Activated CD4-positive, alpha-beta T cell treated with anti-CD3 and anti-CD28 coated beads for 36 hours (primary cell): ENCODE measurements around the gene GPR158. TPM values are rescaled to one million over a fixed set of nuclear protein-coding genes. Genes with fewer than 3 reads are reported as not detected.

Experiments used
- ATAC-seq: fragments of 200-7000 bp; cut with Tn5 transposase; one replicate; pipeline ENCODE4 v1.10.0; 2021; ENCODE audit warnings: mild to moderate bottlenecking, moderate library complexity
- CTCF ChIA-PET: fragments of 350-600 bp; sonication (Branson Sonifier 250); formaldehyde crosslinking; loops from one replicate; lab custom pipeline; 2021; ENCODE audit warnings: antibody characterized with exemption; lab: Charles Lee
- POLR2A ChIA-PET: fragments of 350-600 bp; sonication (Branson Sonifier 250); formaldehyde crosslinking; loops from one replicate; lab custom pipeline; 2021; ENCODE audit warnings: antibody characterized with exemption, inconsistent platforms; lab: Charles Lee
- DNase-seq: peaks from one replicate; pipeline ENCODE4 v3.0.0-alpha.2; 2020
- H3K27ac Mint-ChIP-seq: one replicate; pipeline ENCODE4 v1.8.0; 2021; ENCODE audit warnings: mixed read lengths
- H3K27me3 Mint-ChIP-seq: one replicate; pipeline ENCODE4 v1.8.0; 2021; ENCODE audit warnings: mixed read lengths
- H3K36me3 Mint-ChIP-seq: one replicate; pipeline ENCODE4 v1.8.0; 2021; ENCODE audit warnings: low read depth, mixed read lengths
- H3K4me1 Mint-ChIP-seq: one replicate; pipeline ENCODE4 v1.8.0; 2021; ENCODE audit warnings: mixed read lengths
- H3K4me3 Mint-ChIP-seq: one replicate; pipeline ENCODE4 v1.8.0; 2021; ENCODE audit warnings: mild to moderate bottlenecking, moderate library complexity, mixed read lengths
- H3K9me3 Mint-ChIP-seq: one replicate; pipeline ENCODE4 v1.8.0; 2021; ENCODE audit warnings: low read depth, mixed read lengths
- intact Hi-C, 2 experiments: fragments of 100-400 bp; cut with DNase I in 1 of 2; cut with micrococcal nuclease in 1 of 2; formaldehyde crosslinking; loops; one replicate each; pipeline versions ENCODE4 v1.14.2 to v1.15.1; 2022 to 2024; cut with DNase I, micrococcal nuclease
- total RNA-seq, 2 experiments: library from RNA; stranded (reverse); gene quantifications; one replicate each; pipeline ENCODE4 v1.2.3, GENCODE V29; 2021

GPR158 gene
- total RNA-seq, 2 experiments from 2014 or later, result not detected

GRCh38 chr10:25604591-25604990 lies 429.8 kb downstream of the GPR158 start:
- H3K27ac Mint-ChIP-seq, result no peak overlapping the region
- ATAC-seq, result no peak

GRCh38 chr10:25614652-25615051 lies 439.9 kb downstream of the GPR158 start:
- CTCF ChIA-PET, result no interaction called here
- Mint-ChIP-seq H3K9me3 (peaks cover 5% of the 10 kb centered on the region), H3K4me3 (no peak overlapping the region), H3K27ac (no peak overlapping the region), H3K27me3 (peaks cover 2% of the 10 kb centered on the region), H3K4me1 (no peaks in the 10 kb centered on the region), H3K36me3 (no peaks in the 10 kb centered on the region)
- DNase-seq (no peak), ATAC-seq (no peak)
- POLR2A ChIA-PET, result no interaction called here
- intact Hi-C loops, result no loop called here

More at GRCh38 chr10:25604591-25604990, 429.8 kb downstream of the GPR158 start:
- no peaks in the 10 kb centered on the region for H3K36me3 Mint-ChIP-seq
- POLR2A ChIA-PET, result no interaction called here
- intact Hi-C loops, result no loop called here
- CTCF ChIA-PET, result no interaction called here
- H3K27me3 Mint-ChIP-seq, result no peaks in the 10 kb centered on the region
- no peak overlapping the region for H3K4me3 Mint-ChIP-seq
- no peaks in the 10 kb centered on the region for H3K4me1 Mint-ChIP-seq
- DNase-seq, result no peak
- no peaks in the 10 kb centered on the region for H3K9me3 Mint-ChIP-seq

DNA sequence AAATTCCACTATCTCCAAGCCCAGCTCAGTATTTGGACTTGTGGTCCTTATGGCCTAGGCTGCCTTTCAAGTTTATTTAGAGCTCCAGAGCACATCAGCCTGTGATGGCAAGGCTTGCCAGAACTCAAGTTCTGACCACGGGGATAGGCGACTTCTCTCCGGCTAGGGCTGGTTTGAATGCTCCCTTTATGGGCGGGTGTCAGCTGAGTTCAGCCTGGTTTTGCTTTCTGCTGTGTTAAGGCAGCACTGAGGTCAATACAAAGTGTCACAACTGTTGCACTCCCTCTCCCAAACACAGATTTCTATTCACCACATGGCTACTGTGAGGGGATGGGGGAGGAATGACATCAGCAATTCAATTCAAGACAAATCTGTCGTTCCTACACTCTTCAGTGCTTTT lies 441.1 kb downstream of the GPR158 start:
- intact Hi-C loops, result no loop called here
- no peak for DNase-seq
- H3K4me3 Mint-ChIP-seq, result no peak overlapping the region
- no peaks in the 10 kb centered on the region for H3K36me3 Mint-ChIP-seq
- POLR2A ChIA-PET, result no interaction called here
- H3K27ac Mint-ChIP-seq, result no peak overlapping the region
- CTCF ChIA-PET, result no interaction called here
- no peaks in the 10 kb centered on the region for H3K4me1 Mint-ChIP-seq
- no peak for ATAC-seq
- H3K27me3 Mint-ChIP-seq, result peaks cover 2% of the 10 kb centered on the region
- peaks cover 5% of the 10 kb centered on the region for H3K9me3 Mint-ChIP-seq

DNA sequence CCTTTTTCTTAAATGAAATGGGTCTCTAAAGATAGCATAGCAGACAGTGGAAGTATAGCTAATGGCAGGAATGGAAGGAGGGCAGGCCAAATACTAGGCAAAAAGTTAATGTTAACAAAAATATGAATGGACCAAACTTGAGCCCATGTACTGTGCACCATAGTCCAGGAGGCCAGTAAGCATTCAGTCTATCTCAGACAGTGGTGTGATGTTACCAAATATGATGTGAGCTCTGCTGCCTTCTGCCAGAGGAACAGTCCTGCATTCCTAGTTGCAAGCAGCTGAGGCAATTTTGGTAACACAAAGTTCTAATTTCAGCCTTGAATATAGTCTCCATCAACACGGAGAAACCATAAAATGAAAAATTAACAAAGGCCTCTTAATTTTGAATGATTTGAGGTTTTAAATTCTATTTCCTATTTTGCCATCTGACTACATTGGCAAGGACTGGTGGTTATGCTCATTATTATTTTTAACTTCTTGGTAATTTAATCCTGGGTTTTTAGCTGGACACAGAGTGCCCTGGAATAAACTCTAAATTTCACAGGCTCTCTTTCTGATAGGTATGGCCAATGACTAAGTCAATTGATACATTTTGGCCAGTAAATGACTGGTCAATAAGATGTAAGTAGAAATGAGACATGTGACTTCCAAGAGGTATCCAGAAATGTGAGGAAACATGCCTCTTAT lies 442.2 kb downstream of the GPR158 start:
- no peak for ATAC-seq
- CTCF ChIA-PET, result interaction anchor here (0.9 kb wide), 1 partner anchor 35 kb away, joined by 3 read pairs; no protein-coding TSS in a partner anchor
- no peak overlapping the region for H3K4me3 Mint-ChIP-seq
- intact Hi-C loops, result no loop called here
- POLR2A ChIA-PET, result no interaction called here
- H3K27me3 Mint-ChIP-seq, result peaks cover 2% of the 10 kb centered on the region
- H3K27ac Mint-ChIP-seq, result no peak overlapping the region
- H3K9me3 Mint-ChIP-seq, result peaks cover 5% of the 10 kb centered on the region
- H3K4me1 Mint-ChIP-seq, result no peaks in the 10 kb centered on the region
- no peaks in the 10 kb centered on the region for H3K36me3 Mint-ChIP-seq
- no peak for DNase-seq

GRCh38 chr10:25627606-25628005 lies 452.8 kb downstream of the GPR158 start:
- peaks cover 4% of the 10 kb centered on the region for H3K9me3 Mint-ChIP-seq
- DNase-seq (no peak), ATAC-seq (no peak)
- no peaks in the 10 kb centered on the region for H3K27me3 Mint-ChIP-seq
- intact Hi-C loops, result no loop called here
- ChIA-PET CTCF (no interaction called here), POLR2A (no interaction called here)
- H3K36me3 Mint-ChIP-seq, result no peaks in the 10 kb centered on the region
- H3K4me1 Mint-ChIP-seq, result no peaks in the 10 kb centered on the region
- no peak overlapping the region for H3K27ac Mint-ChIP-seq
- no peak overlapping the region for H3K4me3 Mint-ChIP-seq

DNA sequence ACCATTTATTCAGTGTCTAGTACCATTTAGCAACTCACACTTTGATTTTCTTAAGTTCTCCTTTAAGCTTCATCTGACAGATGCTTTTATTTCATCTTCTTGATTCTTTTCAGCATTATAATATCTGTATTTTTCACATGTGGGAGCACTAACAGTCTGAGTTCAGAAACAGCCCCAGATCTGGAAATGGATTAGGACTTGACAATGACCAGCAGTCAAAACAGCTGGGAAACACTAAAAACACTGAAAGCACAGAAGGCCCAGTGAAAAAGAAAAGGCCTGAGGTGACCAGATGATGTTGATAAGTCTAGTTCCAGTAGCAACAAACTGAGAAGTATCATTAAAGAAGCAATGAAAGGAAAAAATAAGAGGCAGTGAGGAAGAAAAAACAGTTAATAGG lies 454.5 kb downstream of the GPR158 start:
- no peak for ATAC-seq
- ChIA-PET POLR2A (no interaction called here), CTCF (interaction anchor here (0.8 kb wide), 1 partner anchor 515 kb away, joined by 3 read pairs; no protein-coding TSS in a partner anchor)

GRCh38 chr10:25631471-25631870 lies 456.7 kb downstream of the GPR158 start:
- H3K27ac Mint-ChIP-seq, result no peak overlapping the region
- intact Hi-C loops, result no loop called here
- CTCF ChIA-PET, result no interaction called here
- no peak overlapping the region for H3K4me3 Mint-ChIP-seq
- H3K27me3 Mint-ChIP-seq, result no peaks in the 10 kb centered on the region
- POLR2A ChIA-PET, result no interaction called here
- ATAC-seq, result no peak
- no peaks in the 10 kb centered on the region for H3K36me3 Mint-ChIP-seq
- no peaks in the 10 kb centered on the region for H3K4me1 Mint-ChIP-seq
- DNase-seq, result no peak
- H3K9me3 Mint-ChIP-seq, result peaks cover 4% of the 10 kb centered on the region

More for the DNA sequence above, 454.5 kb downstream of the GPR158 start:
- Mint-ChIP-seq H3K36me3 (no peaks in the 10 kb centered on the region), H3K27me3 (no peaks in the 10 kb centered on the region), H3K4me1 (no peaks in the 10 kb centered on the region), H3K27ac (no peak overlapping the region), H3K9me3 (peaks cover 4% of the 10 kb centered on the region), H3K4me3 (no peak overlapping the region)
- intact Hi-C loops, result no loop called here
- no peak for DNase-seq

GRCh38 chr10:25632802-25633201 lies 458.0 kb downstream of the GPR158 start:
- Mint-ChIP-seq H3K4me3 (no peak overlapping the region), H3K4me1 (no peaks in the 10 kb centered on the region), H3K27ac (no peak overlapping the region), H3K36me3 (no peaks in the 10 kb centered on the region), H3K9me3 (peaks cover 6% of the 10 kb centered on the region), H3K27me3 (no peaks in the 10 kb centered on the region)
- CTCF ChIA-PET, result no interaction called here
- ATAC-seq, result no peak
- no peak for DNase-seq
- intact Hi-C loops, result no loop called here
- POLR2A ChIA-PET, result no interaction called here

GRCh38 chr10:25633542-25633941 lies 458.7 kb downstream of the GPR158 start:
- peaks cover 6% of the 10 kb centered on the region for H3K9me3 Mint-ChIP-seq

GRCh38 chr10:25639646-25640045 lies 464.8 kb downstream of the GPR158 start:
- Mint-ChIP-seq H3K27me3 (no peaks in the 10 kb centered on the region), H3K27ac (no peak overlapping the region), H3K36me3 (no peaks in the 10 kb centered on the region), H3K4me1 (no peaks in the 10 kb centered on the region), H3K4me3 (no peak overlapping the region), H3K9me3 (peaks cover 2% of the 10 kb centered on the region)
- CTCF ChIA-PET, result no interaction called here
- intact Hi-C loops, result no loop called here
- ATAC-seq (no peak), DNase-seq (no peak)
- POLR2A ChIA-PET, result no interaction called here

More at GRCh38 chr10:25633542-25633941, 458.7 kb downstream of the GPR158 start:
- Mint-ChIP-seq H3K27ac (no peak overlapping the region), H3K4me3 (no peak overlapping the region), H3K27me3 (no peaks in the 10 kb centered on the region), H3K4me1 (no peaks in the 10 kb centered on the region), H3K36me3 (no peaks in the 10 kb centered on the region)
- DNase-seq, result no peak
- CTCF ChIA-PET, result no interaction called here
- no peak for ATAC-seq
- intact Hi-C loops, result no loop called here
- POLR2A ChIA-PET, result no interaction called here

DNA sequence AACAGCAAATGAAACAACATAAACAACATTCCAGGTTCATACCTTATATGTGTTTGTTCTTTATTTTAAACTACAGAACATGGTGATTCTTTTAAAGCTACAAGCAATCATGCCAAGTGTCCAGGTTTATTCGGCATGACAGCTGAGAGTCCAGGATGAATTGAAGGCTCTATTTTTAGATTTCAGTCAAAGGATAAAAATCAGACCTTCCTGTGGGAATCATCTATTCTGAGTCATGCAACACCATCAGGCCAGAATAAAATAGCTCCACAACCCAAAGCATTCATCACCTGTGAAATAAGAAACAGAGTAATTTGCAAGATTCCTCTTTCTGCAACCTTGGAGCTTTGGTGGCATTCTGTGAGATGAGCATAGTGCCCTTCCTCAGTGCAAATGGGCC lies 466.8 kb downstream of the GPR158 start:
- H3K27me3 Mint-ChIP-seq, result no peaks in the 10 kb centered on the region
- CTCF ChIA-PET, result interaction anchor here (0.6 kb wide), 1 partner anchor 973 kb away, joined by 3 read pairs; no protein-coding TSS in a partner anchor

GRCh38 chr10:25642721-25643120 lies 467.9 kb downstream of the GPR158 start:
- ATAC-seq (no peak), DNase-seq (no peak)
- Mint-ChIP-seq H3K36me3 (no peaks in the 10 kb centered on the region), H3K9me3 (no peaks in the 10 kb centered on the region), H3K4me1 (no peaks in the 10 kb centered on the region), H3K27me3 (no peaks in the 10 kb centered on the region), H3K4me3 (no peak overlapping the region), H3K27ac (no peak overlapping the region)
- CTCF ChIA-PET, result no interaction called here
- intact Hi-C loops, result no loop called here
- POLR2A ChIA-PET, result no interaction called here

More for the DNA sequence above, 466.8 kb downstream of the GPR158 start:
- ATAC-seq (no peak), DNase-seq (no peak)
- no peak overlapping the region for H3K27ac Mint-ChIP-seq
- H3K4me3 Mint-ChIP-seq, result no peak overlapping the region
- intact Hi-C loops, result no loop called here
- H3K4me1 Mint-ChIP-seq, result no peaks in the 10 kb centered on the region
- POLR2A ChIA-PET, result interaction anchor here (0.6 kb wide), 1 partner anchor 90 kb away, joined by 3 read pairs; no protein-coding TSS in a partner anchor
- H3K36me3 Mint-ChIP-seq, result no peaks in the 10 kb centered on the region
- peaks cover 2% of the 10 kb centered on the region for H3K9me3 Mint-ChIP-seq
